Measurements from ENCODE around the gene TMEM140. TPM values are rescaled to one million over a fixed set of nuclear protein-coding genes. Genes with fewer than 3 reads are reported as not detected.

Gene TMEM140
- total RNA-seq, 1 donor from 2014 or later = 23.3 TPM

DNA sequence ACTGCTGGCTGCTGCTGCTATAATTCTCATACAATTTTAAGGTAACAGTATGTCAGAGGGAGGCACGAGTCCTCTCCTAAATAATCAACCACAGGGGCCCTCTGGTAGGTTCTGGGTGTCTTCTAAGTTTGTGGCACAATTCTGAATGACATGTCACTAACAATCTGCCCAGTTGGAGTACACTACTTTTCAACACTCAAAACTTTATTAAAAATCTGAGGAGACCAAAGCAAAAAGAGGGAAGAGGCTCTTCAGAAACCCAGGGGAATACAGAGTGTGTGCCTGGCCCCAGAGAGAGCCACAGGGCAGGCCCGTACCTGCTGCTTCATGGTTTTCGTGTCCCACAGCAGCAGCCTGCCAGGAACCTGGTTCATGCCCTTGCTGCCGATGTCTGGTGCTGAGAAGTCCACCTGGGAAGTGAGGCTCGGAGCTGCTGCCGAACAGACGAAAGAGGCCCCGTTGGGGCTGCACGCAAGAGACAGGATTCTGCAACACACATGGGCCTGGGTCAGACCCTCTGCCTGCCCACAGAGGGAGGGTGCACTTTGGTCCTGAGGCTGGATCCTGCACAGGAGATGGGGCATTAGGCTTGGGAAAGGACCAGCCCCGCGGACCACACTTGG lies 45.2 kb downstream of the TMEM140 start:
- Histone ChIP-seq H3K4me1 (peaks cover 18% of the 10 kb centered on the region), H3K4me3 (no peak overlapping the region), H3K27ac (replicated peaks) (no peak overlapping the region), H3K27me3 (ENCODE audit: low read depth) (no peaks in the 10 kb centered on the region), H3K9me3 (replicated peaks) (no peaks in the 10 kb centered on the region), H3K36me3 (peaks cover 83% of the 10 kb centered on the region)
- TF ChIP-seq, protein P1, sequence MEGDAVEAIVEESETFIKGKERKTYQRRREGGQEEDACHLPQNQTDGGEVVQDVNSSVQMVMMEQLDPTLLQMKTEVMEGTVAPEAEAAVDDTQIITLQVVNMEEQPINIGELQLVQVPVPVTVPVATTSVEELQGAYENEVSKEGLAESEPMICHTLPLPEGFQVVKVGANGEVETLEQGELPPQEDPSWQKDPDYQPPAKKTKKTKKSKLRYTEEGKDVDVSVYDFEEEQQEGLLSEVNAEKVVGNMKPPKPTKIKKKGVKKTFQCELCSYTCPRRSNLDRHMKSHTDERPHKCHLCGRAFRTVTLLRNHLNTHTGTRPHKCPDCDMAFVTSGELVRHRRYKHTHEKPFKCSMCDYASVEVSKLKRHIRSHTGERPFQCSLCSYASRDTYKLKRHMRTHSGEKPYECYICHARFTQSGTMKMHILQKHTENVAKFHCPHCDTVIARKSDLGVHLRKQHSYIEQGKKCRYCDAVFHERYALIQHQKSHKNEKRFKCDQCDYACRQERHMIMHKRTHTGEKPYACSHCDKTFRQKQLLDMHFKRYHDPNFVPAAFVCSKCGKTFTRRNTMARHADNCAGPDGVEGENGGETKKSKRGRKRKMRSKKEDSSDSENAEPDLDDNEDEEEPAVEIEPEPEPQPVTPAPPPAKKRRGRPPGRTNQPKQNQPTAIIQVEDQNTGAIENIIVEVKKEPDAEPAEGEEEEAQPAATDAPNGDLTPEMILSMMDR (IDR thresholded peaks at IDR 0.05; ENCODE audit: borderline replicate concordance) = no peak
- no peak for DNase-seq
- intact Hi-C loops (cut with micrococcal nuclease) = no loop called here

DNA sequence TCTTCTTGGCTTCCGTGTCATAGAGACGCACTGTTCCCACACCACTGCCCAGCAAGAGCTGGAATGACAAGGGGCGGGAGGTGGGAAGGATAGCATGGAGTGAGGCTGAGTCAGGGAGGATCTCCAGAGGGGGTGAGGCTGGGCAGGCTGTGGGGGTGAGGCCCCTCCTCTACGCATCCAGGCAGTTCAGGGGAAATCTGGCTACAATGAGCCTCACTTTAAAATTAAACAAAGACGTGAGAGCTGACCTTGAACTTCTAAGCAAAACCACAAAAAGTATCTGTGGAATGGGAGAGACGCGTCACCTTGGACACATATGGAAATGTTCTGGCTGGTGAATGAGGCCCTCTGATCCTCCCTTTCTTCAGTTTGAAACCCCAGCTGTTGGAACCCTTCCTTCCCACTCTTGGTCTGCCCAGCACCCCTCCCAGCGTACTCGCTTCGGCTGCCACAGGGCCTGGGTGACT lies 45.8 kb downstream of the TMEM140 start:
- intact Hi-C loops (cut with micrococcal nuclease) = no loop called here
- no peak for DNase-seq
- peaks cover 83% of the 10 kb centered on the region for H3K36me3 ChIP-seq
- peaks cover 17% of the 10 kb centered on the region for H3K4me1 ChIP-seq
- no peaks in the 10 kb centered on the region for H3K9me3 ChIP-seq (replicated peaks)
- H3K27ac ChIP-seq (replicated peaks) = no peak overlapping the region
- no peaks in the 10 kb centered on the region for H3K27me3 ChIP-seq (ENCODE audit: low read depth)
- no peak overlapping the region for H3K4me3 ChIP-seq
- TF ChIP-seq, protein P1 (IDR thresholded peaks at IDR 0.05; ENCODE audit: borderline replicate concordance) = no peak

DNA sequence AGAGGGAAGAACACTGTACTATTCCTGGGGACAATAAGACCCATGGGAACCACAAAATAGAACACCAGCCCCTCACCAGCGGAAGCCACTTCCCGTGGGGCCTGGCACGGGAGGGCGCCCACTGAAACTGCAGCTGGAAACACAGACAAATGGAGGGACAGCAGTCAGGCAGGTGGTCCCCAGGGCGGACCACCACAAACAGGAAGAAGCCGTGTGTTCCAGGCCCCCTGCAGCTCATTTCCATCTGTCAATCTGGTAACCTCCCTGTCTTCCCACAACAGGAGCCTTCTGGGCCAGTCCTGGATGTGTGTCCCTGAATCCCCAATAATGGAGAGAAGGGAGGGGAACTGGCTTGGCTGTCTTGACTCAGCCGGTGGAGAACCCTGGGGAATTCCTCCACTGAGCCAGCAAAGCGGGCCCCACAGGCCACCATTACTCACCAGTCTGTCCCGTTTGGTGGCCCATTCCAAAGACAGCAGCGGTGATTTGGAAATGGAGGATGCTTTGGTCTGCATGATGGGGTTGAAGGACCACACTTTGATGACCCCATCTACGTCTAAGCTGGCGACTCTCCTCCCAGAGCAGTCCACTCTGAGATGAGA lies 46.7 kb downstream of the TMEM140 start:
- H3K36me3 ChIP-seq = peaks cover 83% of the 10 kb centered on the region
- no peak overlapping the region for H3K4me3 ChIP-seq
- no peak for DNase-seq
- TF ChIP-seq, protein P1 (IDR thresholded peaks at IDR 0.05; ENCODE audit: borderline replicate concordance) = no peak
- peaks cover 8% of the 10 kb centered on the region for H3K4me1 ChIP-seq
- intact Hi-C loops (cut with micrococcal nuclease) = no loop called here
- no peak overlapping the region for H3K27ac ChIP-seq (replicated peaks)
- H3K27me3 ChIP-seq (ENCODE audit: low read depth) = no peaks in the 10 kb centered on the region
- H3K9me3 ChIP-seq (replicated peaks) = no peaks in the 10 kb centered on the region

DNA sequence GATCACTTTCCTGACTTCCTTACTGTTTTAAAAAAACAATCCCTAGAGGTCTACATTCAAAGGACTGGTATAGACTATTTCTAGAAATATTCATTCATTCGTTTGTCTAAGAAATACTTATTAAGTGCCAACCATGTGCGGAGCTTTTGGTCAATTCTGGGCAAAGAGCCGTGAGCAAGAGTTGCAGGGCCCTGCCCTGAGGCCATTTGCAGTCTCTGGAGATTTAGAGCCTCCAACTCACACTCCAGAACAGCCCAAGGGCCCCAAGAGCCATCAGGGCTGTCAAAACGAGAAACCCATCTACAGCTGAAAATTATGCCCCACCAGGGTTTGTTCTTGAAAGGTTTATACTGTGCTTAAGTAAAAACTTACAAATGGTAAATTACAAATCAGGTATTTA lies 47.3 kb downstream of the TMEM140 start:
- Histone ChIP-seq H3K4me1 (peaks cover 2% of the 10 kb centered on the region), H3K27ac (replicated peaks) (no peak overlapping the region), H3K27me3 (ENCODE audit: low read depth) (no peaks in the 10 kb centered on the region), H3K4me3 (no peak overlapping the region), H3K36me3 (peaks cover 84% of the 10 kb centered on the region), H3K9me3 (replicated peaks) (no peaks in the 10 kb centered on the region)
- intact Hi-C loops (cut with micrococcal nuclease) = no loop called here
- DNase-seq = no peak
- TF ChIP-seq, protein P1 (IDR thresholded peaks at IDR 0.05; ENCODE audit: borderline replicate concordance) = no peak

DNA sequence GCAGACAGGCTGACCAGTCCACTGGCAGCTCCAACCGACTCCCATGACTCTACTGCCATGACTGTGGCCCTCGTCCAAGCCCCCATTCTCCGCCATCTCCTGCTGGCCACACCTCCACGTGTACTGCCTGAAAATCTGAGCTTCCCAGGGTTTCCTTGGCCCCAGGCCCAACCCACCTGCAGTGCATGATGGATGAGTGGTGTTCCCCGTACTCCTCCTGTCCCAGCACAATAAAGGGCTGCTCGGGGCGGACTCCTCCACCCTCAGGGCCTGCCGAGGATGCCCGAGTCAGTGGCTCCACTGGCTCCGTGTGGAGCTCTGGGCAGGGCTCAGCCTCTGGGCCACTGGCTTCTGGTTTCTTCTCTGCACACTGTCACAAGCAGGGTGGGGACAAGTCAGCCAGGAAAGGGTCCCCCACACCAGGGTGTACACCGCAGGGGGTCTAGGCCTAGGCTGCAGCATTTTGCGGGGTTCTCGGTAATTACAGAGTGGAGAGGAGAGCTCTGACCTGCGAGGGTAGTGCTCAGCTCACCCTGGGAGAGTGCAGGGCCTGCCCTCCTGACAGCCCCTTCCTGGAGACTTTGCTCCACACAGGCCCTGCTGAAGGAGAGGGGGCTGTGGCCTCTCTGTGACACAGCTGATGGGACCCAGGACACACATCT lies 48.2 kb downstream of the TMEM140 start:
- no peak for DNase-seq
- Histone ChIP-seq H3K4me3 (no peak overlapping the region), H3K27ac (replicated peaks) (no peak overlapping the region), H3K4me1 (peaks cover 8% of the 10 kb centered on the region), H3K27me3 (ENCODE audit: low read depth) (no peaks in the 10 kb centered on the region), H3K36me3 (peaks cover 81% of the 10 kb centered on the region), H3K9me3 (replicated peaks) (no peaks in the 10 kb centered on the region)
- TF ChIP-seq, protein P1 (IDR thresholded peaks at IDR 0.05; ENCODE audit: borderline replicate concordance) = no peak
- intact Hi-C loops (cut with micrococcal nuclease) = no loop called here
